22Rv1 (cell line): ENCODE measurements around the gene SLC13A5.
A peak's percentile ranks its signal among the peaks of the same experiment; 100 is the strongest.

ENCODE experiments used
- H3K27ac ChIP-seq: fragments of 450-650 bp; 2 replicates; pipeline ENCODE4 v1.5.1; 2017
- CTCF ChIP-seq: fragments of 450-650 bp; IDR thresholded peaks from 2 replicates; pipeline ENCODE4 v1.5.1; 2017; ENCODE audit warnings: mild to moderate bottlenecking
- ZFX ChIP-seq: fragments of 450-650 bp; IDR thresholded peaks from 2 replicates; pipeline ENCODE4 v1.6.1; 2017; ENCODE audit warnings: antibody characterized with exemption, borderline replicate concordance

Gene SLC13A5

GRCh38 chr17:6683081-6683684 is 30.0 kb downstream of the SLC13A5 start:
- TF ChIP-seq CTCF (no peak), ZFX (no peak)
- 0 out of 2 replicates have a peak overlapping the region, but pooled peaks have one; percentile 8 for H3K27ac ChIP-seq

DNA sequence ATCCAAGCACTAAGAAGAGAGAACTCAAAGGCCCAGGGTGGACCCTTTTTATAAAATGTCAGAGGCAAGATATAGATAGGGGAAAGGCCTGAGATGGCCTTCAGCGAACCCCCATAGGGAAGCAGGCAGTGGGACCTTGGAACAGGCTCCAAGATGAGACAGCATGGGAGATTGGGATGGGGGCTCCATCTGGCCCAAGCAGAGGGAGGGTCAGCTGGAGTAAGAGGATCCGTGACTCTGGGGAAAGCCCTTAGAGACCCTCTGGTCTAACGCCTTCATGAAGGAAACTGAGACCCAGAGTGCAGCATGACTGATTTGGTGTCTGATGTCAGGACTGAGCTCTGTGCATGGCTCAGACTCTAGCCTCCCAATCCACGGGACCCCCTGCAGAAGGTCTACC is 30.8 kb downstream of the SLC13A5 start:
- TF ChIP-seq ZFX (no peak), CTCF (no peak)
- H3K27ac ChIP-seq, result no peak overlapping the region

GRCh38 chr17:6681671-6682070 is 31.5 kb downstream of the SLC13A5 start:
- TF ChIP-seq CTCF, result no peak
- TF ChIP-seq ZFX, result no peak
- H3K27ac ChIP-seq, result no peak overlapping the region

- no peak overlapping the region for H3K27ac ChIP-seq
- no peak for TF ChIP-seq ZFX
- no peak for TF ChIP-seq CTCF
Observed at GRCh38 chr17:6681176-6681575, 32.0 kb downstream of the SLC13A5 start.

DNA sequence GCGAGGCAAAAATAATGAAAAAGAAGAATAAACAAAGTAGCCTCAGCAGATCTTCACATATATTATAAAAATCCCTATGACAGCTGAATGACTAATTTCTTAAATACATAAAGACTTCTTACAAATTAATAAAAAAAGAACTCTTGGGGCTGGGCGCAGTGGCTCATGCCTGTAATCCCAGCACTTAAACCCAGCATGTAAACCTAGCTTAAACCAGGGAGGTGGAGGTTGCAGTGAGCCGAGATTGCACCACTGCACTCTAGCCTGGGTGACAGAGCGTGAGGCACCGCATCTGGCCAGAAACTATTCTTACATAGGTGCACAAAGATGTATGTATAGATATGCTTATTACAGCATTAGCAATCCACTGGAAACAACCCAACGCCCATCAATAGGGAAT is 33.9 kb downstream of the SLC13A5 start:
- no peak overlapping the region for H3K27ac ChIP-seq
- TF ChIP-seq CTCF, result no peak
- TF ChIP-seq ZFX, result no peak

DNA sequence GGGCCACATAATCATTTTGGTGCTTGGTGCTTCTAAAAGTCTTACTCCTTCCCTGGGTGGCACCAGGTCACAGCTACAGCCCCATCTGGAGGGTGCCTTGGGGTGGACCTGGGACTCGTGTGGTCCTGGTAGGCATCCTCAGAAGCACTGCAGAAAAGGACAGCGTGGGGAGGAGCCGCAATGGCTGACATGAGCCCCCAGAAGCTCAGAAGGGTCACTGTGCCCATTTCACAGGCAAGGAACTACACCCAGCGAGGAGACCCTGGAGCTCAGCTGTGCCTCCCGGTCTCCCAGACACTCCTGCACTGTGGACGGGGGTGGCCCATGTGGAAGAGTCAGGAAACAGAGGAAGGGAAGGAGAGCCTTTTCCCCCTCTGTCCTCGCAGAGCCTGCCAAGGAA is 35.2 kb downstream of the SLC13A5 start:
- TF ChIP-seq CTCF (no peak), ZFX (no peak)
- H3K27ac ChIP-seq, result no peak overlapping the region

GRCh38 chr17:6677158-6677831 is 35.9 kb downstream of the SLC13A5 start:
- no peak overlapping the region for H3K27ac ChIP-seq
- TF ChIP-seq ZFX (no peak), CTCF (no peak)
